Activated CD4-positive, alpha-beta T cell treated with anti-CD3 and anti-CD28 coated beads, Interleukin-2, Interleukin-6, amounts not matched to agents 100 ng/mL and 50 ng/mL, durations not matched to agents 16 hours and 8 hours (primary cell): ENCODE measurements around the gene TMEM63B.
"Not testable (repeated sequence)": the region's sequence is repeated elsewhere in the genome, so short reads cannot be mapped to it uniquely, and the experiment has no call there.

Experiments
- DNase-seq: peaks from one replicate; pipeline ENCODE4 v3.0.0-alpha.2; 2020

Gene TMEM63B

DNA sequence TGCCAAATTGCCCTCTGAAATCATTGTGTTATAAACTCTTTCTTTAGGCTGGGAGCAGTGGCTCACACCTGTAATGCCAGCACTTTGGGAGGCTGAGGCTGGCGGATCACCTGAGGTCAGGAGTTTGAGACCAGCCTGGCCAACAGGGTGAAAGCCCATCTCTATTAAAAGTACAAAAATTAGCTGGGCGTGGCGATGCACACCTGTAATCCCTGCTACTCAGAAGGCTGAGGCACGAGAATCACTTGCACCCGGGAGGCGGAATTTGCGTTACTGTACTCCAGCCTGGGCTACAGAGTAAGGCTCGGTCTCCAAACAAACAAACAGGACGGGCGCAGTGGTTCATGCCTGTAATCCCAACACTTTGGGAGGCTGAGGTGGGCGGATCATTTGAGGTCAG, 69.0 kb downstream of the TMEM63B start:
- not testable (repeated sequence) for DNase-seq

DNA sequence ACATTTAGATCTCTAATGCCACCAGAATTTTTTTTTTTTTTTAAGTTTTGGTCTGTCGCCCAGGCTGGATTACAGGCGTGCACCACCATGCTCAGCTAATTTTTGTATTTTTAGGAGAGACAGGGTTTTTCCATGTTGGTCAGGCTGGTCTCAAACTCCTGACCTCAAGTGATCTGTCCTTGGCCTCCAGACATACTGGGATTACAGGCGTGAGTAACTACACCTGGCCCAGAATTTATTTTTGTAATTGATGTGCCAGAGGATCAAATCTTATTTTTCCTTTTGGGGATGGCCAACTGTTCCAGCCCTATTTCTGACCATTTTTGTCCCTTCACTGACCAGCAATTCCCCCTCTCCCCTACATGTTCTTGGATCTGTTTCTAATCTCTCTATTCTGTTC, 71.3 kb downstream of the TMEM63B start:
- no peak for DNase-seq

DNA sequence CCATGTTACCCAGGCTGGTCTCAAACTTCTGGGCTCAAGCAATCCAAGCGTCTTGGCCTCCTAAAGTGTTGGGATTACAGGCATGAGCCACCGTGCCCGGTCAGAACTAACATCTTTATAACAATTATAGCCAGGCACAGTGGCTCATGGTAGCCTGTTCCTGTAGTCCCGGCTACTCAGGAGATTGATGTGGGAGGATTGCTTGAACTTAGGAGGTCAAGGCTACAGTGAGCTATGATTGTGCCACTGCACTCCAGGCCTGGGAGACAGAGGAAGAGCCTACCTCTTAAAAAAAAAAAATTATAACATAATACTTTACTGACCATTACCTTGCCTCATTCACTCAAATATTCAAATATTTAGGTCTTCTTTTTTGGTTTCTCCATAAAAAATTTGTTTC, 72.5 kb downstream of the TMEM63B start:
- DNase-seq = no peak

DNA sequence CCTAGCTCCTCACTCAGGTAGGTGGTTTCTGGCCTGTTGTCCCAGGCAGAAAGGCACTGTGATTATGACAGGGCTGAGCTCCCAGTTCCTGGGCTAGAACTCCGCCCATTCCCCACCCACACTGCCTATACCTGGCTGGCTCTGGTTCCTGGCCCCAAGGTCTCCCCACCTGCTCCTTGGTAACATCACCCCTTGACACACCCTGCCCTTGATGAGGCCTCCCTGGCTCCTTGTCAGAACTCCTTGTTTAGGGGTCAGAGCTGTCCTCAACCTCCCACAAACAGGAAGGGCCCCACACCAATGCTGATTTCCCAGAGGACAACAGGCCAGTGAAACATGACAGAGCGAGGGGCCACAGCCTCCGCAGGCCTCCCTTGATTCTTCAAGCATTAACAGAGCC, 73.8 kb downstream of the TMEM63B start:
- no peak for DNase-seq

DNA sequence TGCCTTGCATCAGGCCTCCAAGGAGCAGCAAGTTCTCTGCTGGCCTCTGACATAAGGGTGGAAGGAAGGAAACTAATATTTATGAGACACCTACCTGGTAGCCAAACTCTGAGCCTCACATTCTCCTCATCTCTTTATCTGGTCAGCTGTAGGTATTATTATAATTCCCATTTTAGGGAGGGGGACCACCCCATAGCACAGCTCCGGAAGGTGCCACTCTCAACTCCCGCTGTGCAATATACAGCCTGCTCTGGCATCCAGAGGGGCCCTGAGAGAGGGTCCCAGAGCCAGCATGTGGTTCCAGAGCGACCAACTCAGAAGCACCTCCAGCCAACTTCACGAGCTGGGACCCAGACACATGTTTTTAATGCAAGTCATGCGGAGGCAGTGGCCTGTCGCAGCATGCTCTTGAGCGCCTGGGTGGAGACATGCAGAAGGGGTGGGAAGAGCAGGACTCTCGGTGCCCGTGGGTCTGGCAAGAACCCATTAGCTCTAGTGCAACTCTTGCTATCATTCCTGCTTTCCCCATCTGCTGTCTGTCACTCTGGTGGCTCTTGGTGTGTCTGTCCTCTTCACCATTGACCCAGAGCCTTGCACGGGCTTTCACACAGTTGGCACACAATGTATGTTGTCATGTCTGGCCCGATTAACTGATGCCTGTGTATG, 74.4 kb downstream of the TMEM63B start:
- no peak for DNase-seq

DNA sequence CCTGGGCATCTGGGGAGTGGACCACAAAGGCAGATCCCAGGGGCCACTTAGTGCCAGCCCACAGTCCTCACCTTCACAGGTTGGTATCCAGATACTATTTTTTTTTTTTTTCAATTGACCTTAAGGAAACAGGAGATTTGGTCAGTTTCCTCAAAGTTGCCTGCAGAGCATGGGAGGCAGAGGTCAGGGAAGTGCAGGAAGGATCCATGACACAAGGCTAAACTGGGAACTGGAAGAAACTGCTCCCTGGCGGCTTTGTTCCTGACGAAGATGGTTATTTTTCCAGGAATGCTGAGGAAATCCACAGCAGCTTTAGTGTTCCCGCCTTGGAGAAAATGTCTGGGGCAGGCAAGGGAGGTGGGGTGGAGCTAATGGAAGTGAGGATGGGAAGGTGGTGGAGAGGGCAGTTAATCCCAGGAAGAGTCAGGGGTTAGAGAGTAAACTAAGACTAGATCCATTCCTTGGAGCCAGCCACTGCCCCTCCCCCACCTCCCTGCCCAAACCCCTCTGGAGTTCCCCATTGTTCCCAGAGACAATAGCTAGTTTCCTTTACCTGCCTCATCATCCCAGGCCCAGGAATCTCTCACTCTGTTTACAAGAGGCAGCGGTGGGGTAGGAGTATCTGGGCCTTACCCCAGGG, 75.1 kb downstream of the TMEM63B start:
- DNase-seq = no peak

DNA sequence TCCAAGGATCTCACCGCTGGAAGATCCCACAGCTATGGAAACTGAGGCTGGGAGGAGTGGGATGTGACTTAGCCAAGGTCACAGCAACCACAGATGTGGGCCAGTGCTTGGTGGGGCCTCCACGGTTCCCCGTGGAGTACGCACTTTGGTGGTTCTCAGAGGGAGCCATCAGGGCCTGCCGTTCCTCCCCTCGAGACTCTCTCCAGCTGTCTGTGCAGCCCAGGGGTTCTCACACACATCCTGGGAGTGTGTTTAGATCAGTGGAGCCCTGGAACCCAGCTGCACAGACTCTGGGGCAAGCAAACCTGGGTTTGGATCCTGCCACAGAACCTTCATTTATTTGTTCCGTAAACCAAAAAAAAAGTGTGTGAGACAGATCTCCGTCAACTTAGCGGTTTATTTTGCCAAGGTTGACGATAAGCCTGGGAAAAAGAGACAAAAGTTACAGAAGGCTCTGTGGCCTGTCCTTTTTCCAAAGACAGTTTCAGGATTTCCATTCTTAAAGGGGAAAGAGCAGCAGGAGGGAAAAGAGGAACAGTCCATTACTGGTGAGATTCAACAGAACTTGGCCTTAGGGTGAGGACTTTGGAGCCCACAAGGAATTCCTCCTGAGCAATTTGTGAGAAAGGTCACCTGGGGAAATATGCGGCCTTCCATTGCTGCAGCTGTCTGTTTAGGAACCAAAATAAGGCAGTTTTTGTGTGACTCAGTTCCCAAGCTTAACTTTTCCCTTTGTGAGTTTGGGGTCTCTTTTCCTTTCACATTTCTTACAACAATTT, 75.8 kb downstream of the TMEM63B start:
- DNase-seq = no peak

DNA sequence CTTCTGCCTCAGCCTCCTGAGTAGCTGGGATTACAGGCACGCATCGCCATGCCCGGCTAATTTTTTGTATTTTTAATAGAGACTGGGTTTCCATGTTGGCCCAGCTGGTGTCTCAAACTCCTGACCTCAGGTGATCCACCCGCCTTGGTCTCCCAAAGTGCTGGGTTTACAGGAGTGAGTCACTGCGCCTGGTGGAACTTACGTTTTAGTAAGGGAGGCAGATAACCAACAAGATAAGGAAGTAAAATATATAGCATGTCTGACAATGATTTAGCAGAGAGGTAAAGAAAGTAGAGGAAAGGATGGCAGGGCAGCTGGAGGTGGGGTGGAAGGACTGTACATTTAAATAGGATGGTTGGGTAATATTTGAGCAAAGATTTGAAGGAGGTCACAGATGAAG, 76.6 kb downstream of the TMEM63B start:
- no peak for DNase-seq
